Ovary (tissue), 9 donors: Measurements from ENCODE around the gene PRND. TPM values are rescaled to one million over a fixed set of nuclear protein-coding genes. Genes with fewer than 3 reads are reported as not detected.
"Not testable (repeated sequence)": the region's sequence is repeated elsewhere in the genome, so short reads cannot be mapped to it uniquely, and the experiment has no call there.

Source experiments
- DNase-seq, 5 donors: peaks; one replicate each; pipeline ENCODE4 v3.0.0-alpha.2; 2019 to 2020
- H3K27ac ChIP-seq, 2 donors: fragments of 200-600 bp; one replicate each; pipeline versions ENCODE4 v1.5.1 to v1.8.0; 2019 to 2022
- H3K27me3 ChIP-seq: fragments of 200-600 bp; one replicate; pipeline ENCODE4 v1.8.0; 2022
- H3K36me3 ChIP-seq: fragments of 200-600 bp; sonication (generic); one replicate; pipeline ENCODE4 v1.5.1; 2019
- H3K4me1 ChIP-seq: one replicate; pipeline ENCODE4 v1.8.1; 2013; ENCODE audit warnings: mild to moderate bottlenecking, moderate library complexity; ENCODE audit not compliant: insufficient read depth
- H3K4me3 ChIP-seq: fragments of 200-600 bp; sonication (generic); one replicate; pipeline ENCODE4 v1.5.1; 2017
- H3K9me3 ChIP-seq, 2 donors: fragments of 200-600 bp in 1 of 2; sonication (generic) in 1 of 2; one replicate each; pipeline versions ENCODE4 v1.5.1 to v1.8.1; 2013 to 2019; ENCODE audit warnings: mild to moderate bottlenecking in 1 of 2, moderate library complexity in 1 of 2
- CTCF ChIP-seq, 3 donors: fragments of 450-650 bp in 2 of 3; fragments of 200-600 bp in 1 of 3; IDR thresholded peaks; one replicate each; pipeline versions ENCODE4 v1.5.1 to v1.8.0; 2016 to 2022; ENCODE audit warnings: antibody characterized with exemption in 3 of 3, mild to moderate bottlenecking in 1 of 3
- EP300 ChIP-seq: sonication (generic); formaldehyde crosslinking; IDR thresholded peaks from one replicate; pipeline ENCODE4 v1.6.1; 2017; ENCODE audit warnings: antibody characterized with exemption
- POLR2A ChIP-seq: fragments of 450-650 bp; IDR thresholded peaks from one replicate; pipeline ENCODE4 v1.6.1; 2017; ENCODE audit warnings: antibody characterized with exemption, mild to moderate bottlenecking, moderate library complexity
- WGBS, 3 donors: extraction: QIAGEN DNeasy Blood & Tissue Kit in 1 of 3; methylation state at CpG; one replicate each; pipeline versions ENCODE4 v1.1.5 to v1.1.7; 2013 to 2017; 5-methylcytosine and 5-hydroxymethylcytosine counted together
- intact Hi-C, 4 donors: fragments of 100-400 bp; cut with DNase I; formaldehyde crosslinking; loops; one replicate each; pipeline versions ENCODE4 v1.11.0 to v1.15.1; 2022 to 2023
- polyA plus RNA-seq, 2 donors: library from polyadenylated mRNA; stranded (reverse); fragments of 200-250 nt in 1 of 2; fragments of 350-450 nt in 1 of 2; fragmentation: Illumina TruSeq in 1 of 2; extraction: RNeasy Lipid Tissue Mini Kit (QIAGEN cat#74804) in 1 of 2; gene quantifications; one replicate each; pipeline ENCODE4 v1.2.3, GENCODE V29; 2013 to 2014
- total RNA-seq, 7 donors: library from RNA; depleted of rRNA in 2 of 7; stranded (reverse); fragments of >200 nt in 2 of 7; fragmentation: NEBNext Ultra II Directional in 3 of 7; extraction: Animal tissue kit (Norgen Biotek cat#: 25700) in 3 of 7; gene quantifications; one replicate each; pipeline versions ENCODE4 v1.1.0 to v1.2.4, GENCODE V29; 2016 to 2023
- donor health status: DM: no; HTN: no; CAD: no; lungs with moderate emphysema.
- donor health status: DM: no; HTN: no; CAD: no.
- donor health status: Bipolar disorder and iron deficiency.
- donor health status: DM: yes; HTN: yes; CAD: no.
- donor health status: DM: no; HTN: no; CAD: no.
- donor health status: DM: yes; HTN: yes; CAD: no.

PRND gene
- total and polyA plus RNA-seq, 9 donors, result 0.05 to 0.47 (median 0.14) TPM; not detected in 3

- Histone ChIP-seq H3K36me3 (no peaks in the 10 kb centered on the region), H3K4me3 (no peak overlapping the region), H3K9me3 (no peaks in the 10 kb centered on the region), H3K27ac (no peak overlapping the region), H3K4me1 (no peaks in the 10 kb centered on the region), H3K27me3 (no peaks in the 10 kb centered on the region)
- TF ChIP-seq POLR2A, result no peak
- no peak for TF ChIP-seq CTCF (IDR thresholded peaks at IDR 0.05)
- no peak for TF ChIP-seq EP300
- no peak for DNase-seq
- intact Hi-C loops, result no loop called here
- 42 to 55% (median 54%) methylated on average over 6 of the region's 6 CpGs for WGBS, 3 donors
Measured at GRCh38 chr20:4748847-4749246, 27.1 kb downstream of the PRND start.

- DNase-seq, result no peak
- Histone ChIP-seq H3K4me1 (no peaks in the 10 kb centered on the region), H3K36me3 (no peaks in the 10 kb centered on the region), H3K9me3 (no peaks in the 10 kb centered on the region), H3K4me3 (no peak overlapping the region), H3K27me3 (no peaks in the 10 kb centered on the region), H3K27ac (no peak overlapping the region)
- 74 to 79% (median 76%) methylated on average over 4 of the region's 4 CpGs for WGBS, 3 donors
- intact Hi-C loops, result no loop called here
- TF ChIP-seq EP300 (no peak), POLR2A (no peak), CTCF (IDR thresholded peaks at IDR 0.05) (no peak)
Measured at GRCh38 chr20:4749326-4749725, 27.6 kb downstream of the PRND start.

- H3K27me3 ChIP-seq, result no peaks in the 10 kb centered on the region
- TF ChIP-seq POLR2A, result no peak
- TF ChIP-seq EP300, result no peak
- TF ChIP-seq CTCF (IDR thresholded peaks at IDR 0.05), result no peak
- H3K27ac ChIP-seq, result no peak overlapping the region
- DNase-seq, result no peak
- intact Hi-C loops, result no loop called here
- H3K36me3 ChIP-seq, result no peaks in the 10 kb centered on the region
- 54 to 62% (median 60%) methylated on average over 4 of the region's 4 CpGs for WGBS, 3 donors
- H3K4me1 ChIP-seq, result no peaks in the 10 kb centered on the region
- no peak overlapping the region for H3K4me3 ChIP-seq
- no peaks in the 10 kb centered on the region for H3K9me3 ChIP-seq
Measured at GRCh38 chr20:4750381-4750780, 28.7 kb downstream of the PRND start.

- intact Hi-C loops, DNase-seq, H3K4me1 ChIP-seq, H3K27ac ChIP-seq, H3K9me3 ChIP-seq, H3K4me3 ChIP-seq, H3K27me3 ChIP-seq, H3K36me3 ChIP-seq: not testable (repeated sequence)
- WGBS, 3 donors, result 63 to 69% (median 67%) methylated on average over 16 of the region's 16 CpGs
Measured at GRCh38 chr20:4759100-4759884, 37.6 kb downstream of the PRND start.

GRCh38 chr20:4763261-4763660 lies 41.6 kb downstream of the PRND start:
- intact Hi-C loops, result no loop called here
- 86 to 89% (median 88%) methylated on average over 10 of the region's 10 CpGs for WGBS, 3 donors
- no peaks in the 10 kb centered on the region for H3K9me3 ChIP-seq
- no peak for DNase-seq
- H3K27ac ChIP-seq, result no peak overlapping the region
- H3K27me3 ChIP-seq, result no peaks in the 10 kb centered on the region
- no peaks in the 10 kb centered on the region for H3K36me3 ChIP-seq
- no peak overlapping the region for H3K4me3 ChIP-seq
- H3K4me1 ChIP-seq, result peaks cover 1% of the 10 kb centered on the region
- TF ChIP-seq EP300 (no peak), CTCF (IDR thresholded peaks at IDR 0.05) (no peak), POLR2A (no peak)
